HG03575 (cell line): ENCODE results near the gene FGD5.

ENCODE experiments used
- ATAC-seq: cut with Tn5 transposase; IDR thresholded peaks from one replicate; pipeline ENCODE4 v1.9.1; 2021; ENCODE audit not compliant: unreplicated experiment, insufficient number of reproducible peaks, low FRiP score; ENCODE audit errors: extremely low read depth

The FGD5 gene

GRCh38 chr3:14818804-14819500 lies at the start of gene FGD5:
FGD5 (plus strand) TSS chr3:14818962; CDS start chr3:14819072, 110 bp downstream.
- no peak for ATAC-seq

GRCh38 chr3:14769544-14770325 lies 49.0 kb upstream of the FGD5 start:
- no peak for ATAC-seq

GRCh38 chr3:14770591-14770990 lies 48.2 kb upstream of the FGD5 start:
- ATAC-seq, result no peak

- ATAC-seq, result no peak
Measured at GRCh38 chr3:14771593-14772497, 46.9 kb upstream of the FGD5 start.

- no peak for ATAC-seq
Measured at GRCh38 chr3:14772533-14773138, 46.1 kb upstream of the FGD5 start.

GRCh38 chr3:14773281-14773680 lies 45.5 kb upstream of the FGD5 start:
- ATAC-seq, result no peak

GRCh38 chr3:14773691-14774128 lies 45.1 kb upstream of the FGD5 start:
- no peak for ATAC-seq

- ATAC-seq, result no peak
Measured at GRCh38 chr3:14774431-14774830, 44.3 kb upstream of the FGD5 start.

GRCh38 chr3:14775011-14775410 lies 43.8 kb upstream of the FGD5 start:
- no peak for ATAC-seq

GRCh38 chr3:14775563-14775962 lies 43.2 kb upstream of the FGD5 start:
- ATAC-seq, result no peak

GRCh38 chr3:14779069-14779685 lies 39.6 kb upstream of the FGD5 start:
- no peak for ATAC-seq

GRCh38 chr3:14780927-14781507 lies 37.7 kb upstream of the FGD5 start:
- ATAC-seq, result no peak

- no peak for ATAC-seq
Measured at GRCh38 chr3:14783480-14784086, 35.2 kb upstream of the FGD5 start.

- ATAC-seq, result no peak
Measured at GRCh38 chr3:14784087-14784681, 34.6 kb upstream of the FGD5 start.

GRCh38 chr3:14785207-14786155 lies 33.3 kb upstream of the FGD5 start:
- no peak for ATAC-seq

- ATAC-seq, result no peak
Measured at GRCh38 chr3:14786369-14786768, 32.4 kb upstream of the FGD5 start.

- ATAC-seq, result no peak
Measured at GRCh38 chr3:14787630-14788029, 31.1 kb upstream of the FGD5 start.
